HL-60 (cell line): ENCODE measurements around the gene APBB2.

Experiments used
- GABPA ChIP-seq: IDR thresholded peaks from 2 replicates; pipeline ENCODE4 v1.6.1; 2012; ENCODE audit warnings: low read depth
- POLR2AphosphoS5 ChIP-seq: IDR thresholded peaks from 2 replicates; pipeline ENCODE4 v1.6.1; 2012; ENCODE audit warnings: low read depth
- SPI1 ChIP-seq: IDR thresholded peaks from 2 replicates; pipeline ENCODE4 v1.6.1; 2012; ENCODE audit warnings: low read depth, mild to moderate bottlenecking, borderline replicate concordance
- TF ChIP-seq, protein P1 (sequence below): IDR thresholded peaks from one replicate; pipeline ENCODE4 v1.5.1; 2011; ENCODE audit warnings: low read length, control low read depth, inconsistent platforms; ENCODE audit not compliant: insufficient read depth
- TF ChIP-seq, protein P2 (sequence below): IDR thresholded peaks from 2 replicates; pipeline ENCODE4 v1.6.1; 2012; ENCODE audit warnings: low read depth; ENCODE audit not compliant: insufficient replicate concordance

DNA sequence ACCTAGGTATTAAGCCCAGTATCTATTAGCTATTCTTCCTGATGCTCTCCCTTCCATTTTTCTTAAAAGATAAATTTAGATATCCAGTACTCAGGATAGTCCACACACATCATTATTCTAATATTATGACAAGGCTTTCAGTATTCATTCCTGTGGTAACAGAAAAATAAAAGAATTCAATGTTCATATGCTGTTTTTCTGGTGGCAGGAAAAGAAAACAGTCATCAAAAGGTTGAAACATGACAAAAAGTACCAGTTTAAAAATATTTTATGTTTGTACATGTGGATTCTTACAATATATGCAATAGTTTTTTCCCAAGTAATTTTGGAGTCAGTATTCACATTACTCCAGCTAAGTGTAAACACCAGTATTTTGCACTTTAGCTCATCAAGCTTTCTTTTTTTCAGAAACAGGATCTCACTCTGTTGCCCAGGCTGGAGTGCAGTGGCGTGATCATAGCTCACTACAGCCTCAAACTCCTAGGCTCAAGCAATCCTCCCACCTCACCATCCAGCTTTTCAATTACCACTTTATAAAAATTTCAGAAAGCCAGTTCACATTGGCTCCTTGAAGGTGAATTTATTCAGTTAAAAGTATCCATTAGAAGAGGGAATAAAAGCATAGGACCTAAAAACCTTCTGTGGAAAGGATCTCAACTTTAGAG is 2.3 kb downstream of the APBB2 start:
- TF ChIP-seq SPI1 (no peak), POLR2AphosphoS5 (no peak), GABPA (no peak)
- TF ChIP-seq, protein P1, sequence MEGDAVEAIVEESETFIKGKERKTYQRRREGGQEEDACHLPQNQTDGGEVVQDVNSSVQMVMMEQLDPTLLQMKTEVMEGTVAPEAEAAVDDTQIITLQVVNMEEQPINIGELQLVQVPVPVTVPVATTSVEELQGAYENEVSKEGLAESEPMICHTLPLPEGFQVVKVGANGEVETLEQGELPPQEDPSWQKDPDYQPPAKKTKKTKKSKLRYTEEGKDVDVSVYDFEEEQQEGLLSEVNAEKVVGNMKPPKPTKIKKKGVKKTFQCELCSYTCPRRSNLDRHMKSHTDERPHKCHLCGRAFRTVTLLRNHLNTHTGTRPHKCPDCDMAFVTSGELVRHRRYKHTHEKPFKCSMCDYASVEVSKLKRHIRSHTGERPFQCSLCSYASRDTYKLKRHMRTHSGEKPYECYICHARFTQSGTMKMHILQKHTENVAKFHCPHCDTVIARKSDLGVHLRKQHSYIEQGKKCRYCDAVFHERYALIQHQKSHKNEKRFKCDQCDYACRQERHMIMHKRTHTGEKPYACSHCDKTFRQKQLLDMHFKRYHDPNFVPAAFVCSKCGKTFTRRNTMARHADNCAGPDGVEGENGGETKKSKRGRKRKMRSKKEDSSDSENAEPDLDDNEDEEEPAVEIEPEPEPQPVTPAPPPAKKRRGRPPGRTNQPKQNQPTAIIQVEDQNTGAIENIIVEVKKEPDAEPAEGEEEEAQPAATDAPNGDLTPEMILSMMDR, result no peak
- TF ChIP-seq, protein P2, sequence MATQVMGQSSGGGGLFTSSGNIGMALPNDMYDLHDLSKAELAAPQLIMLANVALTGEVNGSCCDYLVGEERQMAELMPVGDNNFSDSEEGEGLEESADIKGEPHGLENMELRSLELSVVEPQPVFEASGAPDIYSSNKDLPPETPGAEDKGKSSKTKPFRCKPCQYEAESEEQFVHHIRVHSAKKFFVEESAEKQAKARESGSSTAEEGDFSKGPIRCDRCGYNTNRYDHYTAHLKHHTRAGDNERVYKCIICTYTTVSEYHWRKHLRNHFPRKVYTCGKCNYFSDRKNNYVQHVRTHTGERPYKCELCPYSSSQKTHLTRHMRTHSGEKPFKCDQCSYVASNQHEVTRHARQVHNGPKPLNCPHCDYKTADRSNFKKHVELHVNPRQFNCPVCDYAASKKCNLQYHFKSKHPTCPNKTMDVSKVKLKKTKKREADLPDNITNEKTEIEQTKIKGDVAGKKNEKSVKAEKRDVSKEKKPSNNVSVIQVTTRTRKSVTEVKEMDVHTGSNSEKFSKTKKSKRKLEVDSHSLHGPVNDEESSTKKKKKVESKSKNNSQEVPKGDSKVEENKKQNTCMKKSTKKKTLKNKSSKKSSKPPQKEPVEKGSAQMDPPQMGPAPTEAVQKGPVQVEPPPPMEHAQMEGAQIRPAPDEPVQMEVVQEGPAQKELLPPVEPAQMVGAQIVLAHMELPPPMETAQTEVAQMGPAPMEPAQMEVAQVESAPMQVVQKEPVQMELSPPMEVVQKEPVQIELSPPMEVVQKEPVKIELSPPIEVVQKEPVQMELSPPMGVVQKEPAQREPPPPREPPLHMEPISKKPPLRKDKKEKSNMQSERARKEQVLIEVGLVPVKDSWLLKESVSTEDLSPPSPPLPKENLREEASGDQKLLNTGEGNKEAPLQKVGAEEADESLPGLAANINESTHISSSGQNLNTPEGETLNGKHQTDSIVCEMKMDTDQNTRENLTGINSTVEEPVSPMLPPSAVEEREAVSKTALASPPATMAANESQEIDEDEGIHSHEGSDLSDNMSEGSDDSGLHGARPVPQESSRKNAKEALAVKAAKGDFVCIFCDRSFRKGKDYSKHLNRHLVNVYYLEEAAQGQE, result no peak
